Prostate gland (tissue), 2 donors: ENCODE measurements around the gene DHCR7.

Source experiments
- CTCF ChIP-seq, 4 experiments: fragments of 200-600 bp in 2 of 4; fragments of 450-650 bp in 2 of 4; sonication (generic) in 2 of 4; IDR thresholded peaks; 1 replicate in 3 of 4; 2 replicates in 1 of 4; pipeline ENCODE4 v1.5.1; 2016 to 2019; ENCODE audit warnings: antibody characterized with exemption in 4 of 4, mild to moderate bottlenecking in 2 of 4, moderate library complexity in 2 of 4
- POLR2A ChIP-seq: fragments of 450-650 bp; IDR thresholded peaks from one replicate; pipeline ENCODE4 v1.6.1; 2016; ENCODE audit warnings: antibody characterized with exemption, mild to moderate bottlenecking
- POLR2AphosphoS5 ChIP-seq: sonication (generic); formaldehyde crosslinking; IDR thresholded peaks from one replicate; pipeline ENCODE4 v1.6.1; 2017; ENCODE audit warnings: antibody characterized with exemption

- no peak for TF ChIP-seq CTCF (IDR thresholded peaks at IDR 0.05)
- TF ChIP-seq POLR2AphosphoS5 = no peak
- no peak for TF ChIP-seq POLR2A
Measured at GRCh38 chr11:71486320-71486719, 38.1 kb upstream of the DHCR7 start.
